ENCODE measurements around the gene UVRAG.
"Not testable (repeated sequence)": the region's sequence is repeated elsewhere in the genome, so short reads cannot be mapped to it uniquely, and the experiment has no call there.

The UVRAG gene

GRCh38 chr11:75969626-75970308 lies 154.8 kb downstream of the UVRAG start:
- Histone ChIP-seq H3K27me3 (ENCODE audit: control insufficient read depth in 2 of 2, insufficient read depth in 2 of 2, low read length in 2 of 2) (no peaks in the 10 kb centered on the region), H3K4me1 (ENCODE audit: control insufficient read depth in 2 of 2, insufficient read depth in 2 of 2, low read length in 2 of 2) (no peaks in the 10 kb centered on the region), H3K27ac (ENCODE audit: low read depth in 2 of 2, low read length in 2 of 2) (no peak overlapping the region), H3K36me3 (ENCODE audit: control insufficient read depth in 2 of 2, insufficient read depth in 2 of 2, low read length in 2 of 2) (no peaks in the 10 kb centered on the region), H3K9ac (ENCODE audit: low read depth in 1 of 2, low read length in 2 of 2) (no peak overlapping the region), H3K4me3 (ENCODE audit: low read length in 2 of 2) (no peak overlapping the region), H3K9me3 (ENCODE audit: control insufficient read depth in 2 of 2, low read length in 2 of 2) (no peaks in the 10 kb centered on the region)

GRCh38 chr11:75973710-75974109 lies 158.7 kb downstream of the UVRAG start:
- H3K4me1 ChIP-seq (ENCODE audit: control insufficient read depth in 2 of 2, insufficient read depth in 2 of 2, low read length in 2 of 2); H3K27me3 ChIP-seq (ENCODE audit: control insufficient read depth in 2 of 2, insufficient read depth in 2 of 2, low read length in 2 of 2); H3K9me3 ChIP-seq (ENCODE audit: control insufficient read depth in 2 of 2, low read length in 2 of 2); H3K4me3 ChIP-seq (ENCODE audit: low read length in 2 of 2); H3K36me3 ChIP-seq (ENCODE audit: control insufficient read depth in 2 of 2, insufficient read depth in 2 of 2, low read length in 2 of 2); H3K9ac ChIP-seq (ENCODE audit: low read depth in 1 of 2, low read length in 2 of 2); H3K27ac ChIP-seq (ENCODE audit: low read depth in 2 of 2, low read length in 2 of 2): not testable (repeated sequence)

GRCh38 chr11:75979075-75979474 lies 164.1 kb downstream of the UVRAG start:
- not testable (repeated sequence) for H3K4me1 ChIP-seq (ENCODE audit: control insufficient read depth in 2 of 2, insufficient read depth in 2 of 2, low read length in 2 of 2); H3K27me3 ChIP-seq (ENCODE audit: control insufficient read depth in 2 of 2, insufficient read depth in 2 of 2, low read length in 2 of 2); H3K27ac ChIP-seq (ENCODE audit: low read depth in 2 of 2, low read length in 2 of 2); H3K4me3 ChIP-seq (ENCODE audit: low read length in 2 of 2); H3K9me3 ChIP-seq (ENCODE audit: control insufficient read depth in 2 of 2, low read length in 2 of 2); H3K36me3 ChIP-seq (ENCODE audit: control insufficient read depth in 2 of 2, insufficient read depth in 2 of 2, low read length in 2 of 2); H3K9ac ChIP-seq (ENCODE audit: low read depth in 1 of 2, low read length in 2 of 2)

- H3K27ac ChIP-seq (ENCODE audit: low read depth in 2 of 2, low read length in 2 of 2); H3K4me1 ChIP-seq (ENCODE audit: control insufficient read depth in 2 of 2, insufficient read depth in 2 of 2, low read length in 2 of 2); H3K27me3 ChIP-seq (ENCODE audit: control insufficient read depth in 2 of 2, insufficient read depth in 2 of 2, low read length in 2 of 2); H3K36me3 ChIP-seq (ENCODE audit: control insufficient read depth in 2 of 2, insufficient read depth in 2 of 2, low read length in 2 of 2); H3K9ac ChIP-seq (ENCODE audit: low read depth in 1 of 2, low read length in 2 of 2); H3K4me3 ChIP-seq (ENCODE audit: low read length in 2 of 2); H3K9me3 ChIP-seq (ENCODE audit: control insufficient read depth in 2 of 2, low read length in 2 of 2): not testable (repeated sequence)
Measured at GRCh38 chr11:75979479-75980027, 164.5 kb downstream of the UVRAG start.

- Histone ChIP-seq H3K4me3 (ENCODE audit: low read length in 2 of 2) (no peak overlapping the region), H3K36me3 (ENCODE audit: control insufficient read depth in 2 of 2, insufficient read depth in 2 of 2, low read length in 2 of 2) (peaks cover 4 to 6% of the 10 kb centered on the region in 2 donors), H3K4me1 (ENCODE audit: control insufficient read depth in 2 of 2, insufficient read depth in 2 of 2, low read length in 2 of 2) (no peaks in the 10 kb centered on the region), H3K27me3 (ENCODE audit: control insufficient read depth in 2 of 2, insufficient read depth in 2 of 2, low read length in 2 of 2) (no peaks in the 10 kb centered on the region), H3K27ac (ENCODE audit: low read depth in 2 of 2, low read length in 2 of 2) (no peak overlapping the region), H3K9ac (ENCODE audit: low read depth in 1 of 2, low read length in 2 of 2) (no peak overlapping the region), H3K9me3 (ENCODE audit: control insufficient read depth in 2 of 2, low read length in 2 of 2) (no peaks in the 10 kb centered on the region)
Measured at GRCh38 chr11:75980031-75980430, 165.0 kb downstream of the UVRAG start.

- Histone ChIP-seq H3K36me3 (ENCODE audit: control insufficient read depth in 2 of 2, insufficient read depth in 2 of 2, low read length in 2 of 2) (peaks cover 4 to 6% of the 10 kb centered on the region in 2 donors), H3K9me3 (ENCODE audit: control insufficient read depth in 2 of 2, low read length in 2 of 2) (no peaks in the 10 kb centered on the region), H3K27me3 (ENCODE audit: control insufficient read depth in 2 of 2, insufficient read depth in 2 of 2, low read length in 2 of 2) (no peaks in the 10 kb centered on the region), H3K4me1 (ENCODE audit: control insufficient read depth in 2 of 2, insufficient read depth in 2 of 2, low read length in 2 of 2) (no peaks in the 10 kb centered on the region), H3K9ac (ENCODE audit: low read depth in 1 of 2, low read length in 2 of 2) (no peak overlapping the region), H3K4me3 (ENCODE audit: low read length in 2 of 2) (no peak overlapping the region), H3K27ac (ENCODE audit: low read depth in 2 of 2, low read length in 2 of 2) (no peak overlapping the region)
Measured at GRCh38 chr11:75981546-75981945, 166.5 kb downstream of the UVRAG start.

- Histone ChIP-seq H3K9me3 (ENCODE audit: control insufficient read depth in 2 of 2, low read length in 2 of 2) (no peaks in the 10 kb centered on the region), H3K36me3 (ENCODE audit: control insufficient read depth in 2 of 2, insufficient read depth in 2 of 2, low read length in 2 of 2) (peaks cover 4 to 6% of the 10 kb centered on the region in 2 donors), H3K27me3 (ENCODE audit: control insufficient read depth in 2 of 2, insufficient read depth in 2 of 2, low read length in 2 of 2) (no peaks in the 10 kb centered on the region), H3K27ac (ENCODE audit: low read depth in 2 of 2, low read length in 2 of 2) (no peak overlapping the region), H3K9ac (ENCODE audit: low read depth in 1 of 2, low read length in 2 of 2) (no peak overlapping the region), H3K4me3 (ENCODE audit: low read length in 2 of 2) (no peak overlapping the region), H3K4me1 (ENCODE audit: control insufficient read depth in 2 of 2, insufficient read depth in 2 of 2, low read length in 2 of 2) (no peaks in the 10 kb centered on the region)
Measured at GRCh38 chr11:75982309-75982708, 167.3 kb downstream of the UVRAG start.

GRCh38 chr11:75986966-75987365 lies 172.0 kb downstream of the UVRAG start:
- H3K9ac ChIP-seq (ENCODE audit: low read depth in 1 of 2, low read length in 2 of 2): no peak overlapping the region
- no peak overlapping the region for H3K4me3 ChIP-seq (ENCODE audit: low read length in 2 of 2)
- H3K9me3 ChIP-seq (ENCODE audit: control insufficient read depth in 2 of 2, low read length in 2 of 2): no peaks in the 10 kb centered on the region
- H3K36me3 ChIP-seq (ENCODE audit: control insufficient read depth in 2 of 2, insufficient read depth in 2 of 2, low read length in 2 of 2): peaks cover 4 to 6% of the 10 kb centered on the region in 2 donors
- no peaks in the 10 kb centered on the region for H3K4me1 ChIP-seq (ENCODE audit: control insufficient read depth in 2 of 2, insufficient read depth in 2 of 2, low read length in 2 of 2)
- H3K27me3 ChIP-seq (ENCODE audit: control insufficient read depth in 2 of 2, insufficient read depth in 2 of 2, low read length in 2 of 2): no peaks in the 10 kb centered on the region
- H3K27ac ChIP-seq (ENCODE audit: low read depth in 2 of 2, low read length in 2 of 2): no peak overlapping the region

GRCh38 chr11:75993126-75993525 lies 178.1 kb downstream of the UVRAG start:
- Histone ChIP-seq H3K9me3 (ENCODE audit: control insufficient read depth in 2 of 2, low read length in 2 of 2) (no peaks in the 10 kb centered on the region), H3K27ac (ENCODE audit: low read depth in 2 of 2, low read length in 2 of 2) (no peak overlapping the region), H3K27me3 (ENCODE audit: control insufficient read depth in 2 of 2, insufficient read depth in 2 of 2, low read length in 2 of 2) (no peaks in the 10 kb centered on the region), H3K9ac (ENCODE audit: low read depth in 1 of 2, low read length in 2 of 2) (no peak overlapping the region), H3K4me3 (ENCODE audit: low read length in 2 of 2) (no peak overlapping the region), H3K36me3 (ENCODE audit: control insufficient read depth in 2 of 2, insufficient read depth in 2 of 2, low read length in 2 of 2) (no peaks in the 10 kb centered on the region), H3K4me1 (ENCODE audit: control insufficient read depth in 2 of 2, insufficient read depth in 2 of 2, low read length in 2 of 2) (no peaks in the 10 kb centered on the region)

- H3K9ac ChIP-seq (ENCODE audit: low read depth in 1 of 2, low read length in 2 of 2): no peak overlapping the region
- no peak overlapping the region for H3K4me3 ChIP-seq (ENCODE audit: low read length in 2 of 2)
- no peaks in the 10 kb centered on the region for H3K27me3 ChIP-seq (ENCODE audit: control insufficient read depth in 2 of 2, insufficient read depth in 2 of 2, low read length in 2 of 2)
- no peaks in the 10 kb centered on the region for H3K4me1 ChIP-seq (ENCODE audit: control insufficient read depth in 2 of 2, insufficient read depth in 2 of 2, low read length in 2 of 2)
- H3K36me3 ChIP-seq (ENCODE audit: control insufficient read depth in 2 of 2, insufficient read depth in 2 of 2, low read length in 2 of 2): no peaks in the 10 kb centered on the region
- H3K9me3 ChIP-seq (ENCODE audit: control insufficient read depth in 2 of 2, low read length in 2 of 2): no peaks in the 10 kb centered on the region
- no peak overlapping the region for H3K27ac ChIP-seq (ENCODE audit: low read depth in 2 of 2, low read length in 2 of 2)
Measured at GRCh38 chr11:75994616-75995015, 179.6 kb downstream of the UVRAG start.

All from mucosa of rectum (tissue), 2 donors.